ENCODE data around the gene FAAP100.

- TF ChIP-seq POLR2A (IDR thresholded peaks at IDR 0.05) (no peak), POLR2AphosphoS5 (IDR thresholded peaks at IDR 0.05) (no peak)
These were observed 40.7 kb downstream of the FAAP100 start for GRCh38 chr17:81511554-81511803.

Data from upper lobe of left lung (tissue), 4 donors.